ENCODE data around the gene C1QTNF9B.

DNA sequence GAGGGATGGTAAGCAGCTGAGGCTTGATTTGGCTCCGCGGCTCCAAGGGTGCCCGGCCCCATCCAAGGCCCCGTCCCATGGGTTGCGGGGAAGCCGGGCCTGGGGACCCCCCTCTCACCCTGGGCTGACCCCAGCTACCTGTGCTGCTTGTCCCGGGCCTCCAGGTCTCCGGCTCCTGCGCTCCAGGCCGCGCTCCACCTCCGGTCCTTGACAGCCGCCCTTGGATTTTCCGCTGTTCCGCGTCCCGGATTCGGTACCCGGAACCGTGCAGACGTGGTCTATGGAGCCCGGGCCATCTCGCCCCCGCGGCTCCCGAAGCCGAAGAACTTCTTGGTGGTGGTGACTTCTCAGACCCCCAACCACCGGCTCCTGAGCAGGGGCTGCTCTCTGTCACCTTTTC is 48.3 kb upstream of the C1QTNF9B start:
- TF ChIP-seq, protein P1, sequence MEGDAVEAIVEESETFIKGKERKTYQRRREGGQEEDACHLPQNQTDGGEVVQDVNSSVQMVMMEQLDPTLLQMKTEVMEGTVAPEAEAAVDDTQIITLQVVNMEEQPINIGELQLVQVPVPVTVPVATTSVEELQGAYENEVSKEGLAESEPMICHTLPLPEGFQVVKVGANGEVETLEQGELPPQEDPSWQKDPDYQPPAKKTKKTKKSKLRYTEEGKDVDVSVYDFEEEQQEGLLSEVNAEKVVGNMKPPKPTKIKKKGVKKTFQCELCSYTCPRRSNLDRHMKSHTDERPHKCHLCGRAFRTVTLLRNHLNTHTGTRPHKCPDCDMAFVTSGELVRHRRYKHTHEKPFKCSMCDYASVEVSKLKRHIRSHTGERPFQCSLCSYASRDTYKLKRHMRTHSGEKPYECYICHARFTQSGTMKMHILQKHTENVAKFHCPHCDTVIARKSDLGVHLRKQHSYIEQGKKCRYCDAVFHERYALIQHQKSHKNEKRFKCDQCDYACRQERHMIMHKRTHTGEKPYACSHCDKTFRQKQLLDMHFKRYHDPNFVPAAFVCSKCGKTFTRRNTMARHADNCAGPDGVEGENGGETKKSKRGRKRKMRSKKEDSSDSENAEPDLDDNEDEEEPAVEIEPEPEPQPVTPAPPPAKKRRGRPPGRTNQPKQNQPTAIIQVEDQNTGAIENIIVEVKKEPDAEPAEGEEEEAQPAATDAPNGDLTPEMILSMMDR (IDR thresholded peaks at IDR 0.05) = no peak
- TF ChIP-seq POLR2AphosphoS5 (IDR thresholded peaks at IDR 0.05; ENCODE audit: insufficient read depth in 1 of 2, low read depth in 1 of 2) = no peak

Measured in vagina (tissue), 2 donors.